Osteoblast (primary cell): Measurements from ENCODE around the gene B3GNT7. TPM values are rescaled to one million over a fixed set of nuclear protein-coding genes. Genes with fewer than 3 reads are reported as not detected.

ENCODE experiments used
- DNase-seq: peaks from one replicate; pipeline ENCODE4 v3.0.0; 2011; ENCODE audit warnings: low spot score, mixed read lengths; ENCODE audit not compliant: insufficient read length; ENCODE audit errors: missing footprints
- H2AFZ ChIP-seq: 2 replicates; pipeline ENCODE4 v1.6.0; 2011; ENCODE audit warnings: mild to moderate bottlenecking, low read length
- H3K27ac ChIP-seq: 2 replicates; pipeline ENCODE4 v1.5.1; 2011; ENCODE audit warnings: mild to moderate bottlenecking, low read depth, low read length, moderate library complexity
- H3K27me3 ChIP-seq: 2 replicates; pipeline ENCODE4 v1.6.0; 2012; ENCODE audit warnings: mild to moderate bottlenecking, control low read depth, inconsistent platforms, low read length, moderate library complexity; ENCODE audit not compliant: insufficient read depth
- H3K36me3 ChIP-seq: 2 replicates; pipeline ENCODE4 v1.5.1; 2011; ENCODE audit warnings: mild to moderate bottlenecking, low read length, control low read depth, moderate library complexity; ENCODE audit not compliant: insufficient read depth
- H3K4me1 ChIP-seq: 2 replicates; pipeline ENCODE4 v1.5.1; 2011; ENCODE audit warnings: mild to moderate bottlenecking, low read length, control low read depth, moderate library complexity; ENCODE audit not compliant: insufficient read depth
- H3K4me2 ChIP-seq: 2 replicates; pipeline ENCODE4 v1.6.0; 2011; ENCODE audit warnings: mild to moderate bottlenecking, low read length; ENCODE audit not compliant: insufficient read depth
- H3K4me3 ChIP-seq: fragments of 200-600 bp; sonication (generic); 3 replicates; pipeline ENCODE4 v1.5.1; 2012; ENCODE audit warnings: mild to moderate bottlenecking, low read length, inconsistent platforms; ENCODE audit not compliant: insufficient read depth
- H3K79me2 ChIP-seq: 2 replicates; pipeline ENCODE4 v1.6.0; 2012; ENCODE audit warnings: mild to moderate bottlenecking, low read length, control low read depth, inconsistent platforms; ENCODE audit not compliant: insufficient read depth
- H3K9me3 ChIP-seq: 2 replicates; pipeline ENCODE4 v1.5.1; 2011; ENCODE audit warnings: low read depth, low read length, control low read depth
- H4K20me1 ChIP-seq: 2 replicates; pipeline ENCODE4 v1.6.0; 2012; ENCODE audit warnings: mild to moderate bottlenecking, low read length, control low read depth; ENCODE audit not compliant: insufficient read depth
- CTCF ChIP-seq: IDR thresholded peaks from 2 replicates; pipeline ENCODE4 v1.5.1; 2011; ENCODE audit warnings: mild to moderate bottlenecking, low read depth, low read length, moderate library complexity; ENCODE audit errors: extremely low read depth
- total RNA-seq: library from RNA; depleted of rRNA; stranded (reverse); fragments of >200 nt; gene quantifications from 2 replicates; pipeline ENCODE4 v1.2.3, GENCODE V29; 2012

Gene B3GNT7
- total RNA-seq, 1 donor = 0.72 TPM

DNA sequence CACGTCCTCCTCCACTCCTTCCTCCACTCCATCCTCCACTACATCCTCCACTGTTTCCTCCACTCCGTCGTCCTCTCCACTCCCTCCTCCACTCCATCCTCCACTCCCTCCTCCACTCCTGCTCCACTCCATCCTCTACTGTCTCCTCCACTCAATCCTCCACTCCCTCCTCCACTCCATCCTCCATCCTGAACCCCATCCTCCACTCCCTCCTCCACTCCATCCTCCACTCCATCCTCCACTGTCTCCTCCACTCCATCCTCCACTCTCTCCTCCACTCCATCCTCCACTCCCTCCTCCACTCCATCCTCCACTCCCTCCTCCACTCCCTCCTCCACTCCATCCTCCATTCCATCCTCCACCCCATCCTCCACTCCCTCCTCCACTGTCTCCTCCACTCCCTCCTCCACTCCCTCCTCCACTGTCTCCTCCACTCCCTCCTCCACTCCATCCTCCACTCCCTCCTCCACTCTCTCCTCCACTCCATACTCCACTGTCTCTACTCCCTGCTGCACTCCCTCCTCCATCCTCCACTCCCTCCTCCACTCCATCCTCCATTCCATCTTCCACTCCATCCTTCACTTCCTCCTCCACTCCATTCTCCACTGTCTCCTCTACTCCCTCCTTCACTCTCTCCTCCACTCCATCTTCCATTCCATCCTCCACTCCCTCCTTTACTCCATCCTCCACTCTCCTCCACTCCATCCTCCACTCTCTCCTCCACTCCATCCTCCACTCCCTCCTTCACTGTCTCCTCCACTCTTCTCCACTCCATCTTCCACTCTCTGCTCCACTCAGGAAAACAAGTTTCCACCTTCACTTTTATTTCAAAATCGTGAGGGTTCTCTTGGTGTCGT is 14.3 kb upstream of the B3GNT7 start:
- peaks cover 8% of the 10 kb centered on the region for H3K9me3 ChIP-seq
- no peaks in the 10 kb centered on the region for H3K79me2 ChIP-seq
- peaks cover 3% of the 10 kb centered on the region for H3K4me1 ChIP-seq
- no peaks in the 10 kb centered on the region for H4K20me1 ChIP-seq
- no peak overlapping the region for H2AFZ ChIP-seq
- H3K36me3 ChIP-seq = no peaks in the 10 kb centered on the region
- no peak overlapping the region for H3K27ac ChIP-seq
- TF ChIP-seq CTCF = no peak
- H3K4me3 ChIP-seq = no peak overlapping the region
- H3K4me2 ChIP-seq = no peak overlapping the region
- no peak for DNase-seq
- no peaks in the 10 kb centered on the region for H3K27me3 ChIP-seq

- no peak for TF ChIP-seq CTCF
- Histone ChIP-seq H3K4me3 (no peak overlapping the region), H3K4me2 (no peak overlapping the region), H3K79me2 (no peaks in the 10 kb centered on the region), H3K27ac (no peak overlapping the region), H3K36me3 (no peaks in the 10 kb centered on the region), H3K27me3 (no peaks in the 10 kb centered on the region), H2AFZ (no peak overlapping the region), H3K4me1 (peaks cover 12% of the 10 kb centered on the region), H3K9me3 (peaks cover 8% of the 10 kb centered on the region), H4K20me1 (no peaks in the 10 kb centered on the region)
- DNase-seq = peak; percentile 53
Measured at GRCh38 chr2:231382116-231382515, 13.4 kb upstream of the B3GNT7 start.

DNA sequence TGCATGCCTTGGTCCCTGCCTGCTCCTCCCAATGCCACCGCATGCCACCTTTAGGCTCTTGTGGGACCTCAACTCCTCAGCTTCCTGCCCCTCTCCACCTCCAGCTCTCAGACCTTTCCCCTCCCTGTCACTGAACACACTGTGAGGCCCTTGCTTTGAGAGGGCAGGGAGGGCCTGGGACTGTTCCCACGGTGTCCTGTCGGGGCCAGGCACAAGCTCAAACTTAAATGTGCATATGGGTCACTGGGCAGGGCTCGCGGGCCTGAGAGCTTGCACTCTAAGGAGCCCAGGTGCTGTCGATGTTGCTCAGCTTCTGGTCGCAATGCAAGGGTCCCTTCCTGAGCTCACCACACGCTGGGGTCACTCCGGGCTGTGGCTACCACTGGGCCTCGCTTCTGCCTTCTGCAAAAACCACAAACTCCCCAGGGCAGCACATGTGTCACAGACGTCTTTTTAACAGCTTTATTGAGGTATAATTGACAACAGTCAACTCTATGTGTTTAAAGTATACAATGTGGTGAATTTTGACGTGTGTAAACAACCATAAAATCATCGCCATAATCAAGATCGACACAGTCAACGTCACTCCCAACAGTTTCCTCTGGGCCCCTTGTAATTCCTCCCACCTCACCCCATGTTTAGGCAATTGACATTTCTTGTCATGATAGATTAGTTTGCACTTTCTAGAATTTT is 11.9 kb upstream of the B3GNT7 start:
- H3K4me3 ChIP-seq = no peak overlapping the region
- H2AFZ ChIP-seq = no peak overlapping the region
- H3K79me2 ChIP-seq = no peaks in the 10 kb centered on the region
- H3K27me3 ChIP-seq = no peaks in the 10 kb centered on the region
- TF ChIP-seq CTCF = no peak
- DNase-seq = peak; percentile 71
- H4K20me1 ChIP-seq = no peaks in the 10 kb centered on the region
- H3K36me3 ChIP-seq = no peaks in the 10 kb centered on the region
- H3K4me1 ChIP-seq = peaks cover 20% of the 10 kb centered on the region
- no peak overlapping the region for H3K4me2 ChIP-seq
- H3K9me3 ChIP-seq = peaks cover 8% of the 10 kb centered on the region
- no peak overlapping the region for H3K27ac ChIP-seq

GRCh38 chr2:231384109-231384435 is 11.4 kb upstream of the B3GNT7 start:
- Histone ChIP-seq H3K4me2 (no peak overlapping the region), H3K4me1 (peaks cover 20% of the 10 kb centered on the region), H3K9me3 (peaks cover 8% of the 10 kb centered on the region), H3K27me3 (no peaks in the 10 kb centered on the region), H2AFZ (no peak overlapping the region), H3K4me3 (no peak overlapping the region), H3K27ac (no peak overlapping the region), H3K79me2 (no peaks in the 10 kb centered on the region), H3K36me3 (no peaks in the 10 kb centered on the region), H4K20me1 (no peaks in the 10 kb centered on the region)
- TF ChIP-seq CTCF = no peak
- no peak for DNase-seq
